NB4 (cell line): ENCODE data around the gene THBS1.

ENCODE experiments used
- DNase-seq: peaks from one replicate; pipeline ENCODE4 v3.0.0; 2010; ENCODE audit warnings: low read depth
- H3K4me3 ChIP-seq: one replicate; pipeline ENCODE4 v1.5.1; 2011; ENCODE audit warnings: mild to moderate bottlenecking, low read depth, low read length, moderate library complexity
- MYC ChIP-seq: IDR thresholded peaks from 2 replicates; pipeline ENCODE4 v1.6.1; 2011; ENCODE audit warnings: low read depth, low read length
- POLR2A ChIP-seq: IDR thresholded peaks from 2 replicates; pipeline ENCODE4 v1.6.1; 2011; ENCODE audit warnings: mild to moderate bottlenecking; ENCODE audit not compliant: insufficient read length; ENCODE audit errors: extremely low read depth
- TF ChIP-seq, protein P1 (sequence below): IDR thresholded peaks from 2 replicates; pipeline ENCODE4 v1.6.1; 2011; ENCODE audit warnings: low read depth, low read length
- TF ChIP-seq, protein P2 (sequence below): IDR thresholded peaks from one replicate; pipeline ENCODE4 v1.5.1; 2012; ENCODE audit warnings: low read depth, low read length

Gene THBS1

DNA sequence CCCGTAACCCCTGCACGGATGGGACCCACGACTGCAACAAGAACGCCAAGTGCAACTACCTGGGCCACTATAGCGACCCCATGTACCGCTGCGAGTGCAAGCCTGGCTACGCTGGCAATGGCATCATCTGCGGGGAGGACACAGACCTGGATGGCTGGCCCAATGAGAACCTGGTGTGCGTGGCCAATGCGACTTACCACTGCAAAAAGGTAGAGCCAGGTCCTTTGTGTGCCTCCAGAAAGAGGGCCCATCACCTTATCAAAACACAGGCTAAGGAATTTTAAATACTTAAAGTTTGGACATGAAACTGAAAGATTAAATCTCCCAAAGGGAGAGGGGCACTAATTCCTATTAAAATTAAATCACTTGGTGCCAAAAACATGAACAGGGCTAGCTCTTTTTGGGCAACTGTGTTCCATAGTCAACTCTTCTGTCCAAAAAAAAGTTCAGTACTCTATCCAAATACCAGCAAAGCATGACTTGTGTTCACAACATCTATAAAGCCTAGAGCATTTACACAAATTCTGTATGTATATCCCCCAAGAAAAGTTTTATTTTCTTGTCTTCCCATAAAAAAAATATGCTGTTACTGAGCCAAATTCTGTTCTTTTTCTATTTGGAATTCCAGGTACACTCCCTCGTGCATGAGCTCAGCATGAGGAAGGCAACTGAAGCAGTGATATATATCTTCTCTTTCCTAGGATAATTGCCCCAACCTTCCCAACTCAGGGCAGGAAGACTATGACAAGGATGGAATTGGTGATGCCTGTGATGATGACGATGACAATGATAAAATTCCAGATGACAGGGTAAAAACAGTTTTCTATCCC is 9.2 kb downstream of the THBS1 start:
- no peak overlapping the region for H3K4me3 ChIP-seq
- TF ChIP-seq, protein P1, sequence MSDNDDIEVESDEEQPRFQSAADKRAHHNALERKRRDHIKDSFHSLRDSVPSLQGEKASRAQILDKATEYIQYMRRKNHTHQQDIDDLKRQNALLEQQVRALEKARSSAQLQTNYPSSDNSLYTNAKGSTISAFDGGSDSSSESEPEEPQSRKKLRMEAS, result no peak
- TF ChIP-seq POLR2A, result no peak
- no peak for TF ChIP-seq MYC
- TF ChIP-seq, protein P2, sequence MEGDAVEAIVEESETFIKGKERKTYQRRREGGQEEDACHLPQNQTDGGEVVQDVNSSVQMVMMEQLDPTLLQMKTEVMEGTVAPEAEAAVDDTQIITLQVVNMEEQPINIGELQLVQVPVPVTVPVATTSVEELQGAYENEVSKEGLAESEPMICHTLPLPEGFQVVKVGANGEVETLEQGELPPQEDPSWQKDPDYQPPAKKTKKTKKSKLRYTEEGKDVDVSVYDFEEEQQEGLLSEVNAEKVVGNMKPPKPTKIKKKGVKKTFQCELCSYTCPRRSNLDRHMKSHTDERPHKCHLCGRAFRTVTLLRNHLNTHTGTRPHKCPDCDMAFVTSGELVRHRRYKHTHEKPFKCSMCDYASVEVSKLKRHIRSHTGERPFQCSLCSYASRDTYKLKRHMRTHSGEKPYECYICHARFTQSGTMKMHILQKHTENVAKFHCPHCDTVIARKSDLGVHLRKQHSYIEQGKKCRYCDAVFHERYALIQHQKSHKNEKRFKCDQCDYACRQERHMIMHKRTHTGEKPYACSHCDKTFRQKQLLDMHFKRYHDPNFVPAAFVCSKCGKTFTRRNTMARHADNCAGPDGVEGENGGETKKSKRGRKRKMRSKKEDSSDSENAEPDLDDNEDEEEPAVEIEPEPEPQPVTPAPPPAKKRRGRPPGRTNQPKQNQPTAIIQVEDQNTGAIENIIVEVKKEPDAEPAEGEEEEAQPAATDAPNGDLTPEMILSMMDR, result no peak
- DNase-seq, result no peak

DNA sequence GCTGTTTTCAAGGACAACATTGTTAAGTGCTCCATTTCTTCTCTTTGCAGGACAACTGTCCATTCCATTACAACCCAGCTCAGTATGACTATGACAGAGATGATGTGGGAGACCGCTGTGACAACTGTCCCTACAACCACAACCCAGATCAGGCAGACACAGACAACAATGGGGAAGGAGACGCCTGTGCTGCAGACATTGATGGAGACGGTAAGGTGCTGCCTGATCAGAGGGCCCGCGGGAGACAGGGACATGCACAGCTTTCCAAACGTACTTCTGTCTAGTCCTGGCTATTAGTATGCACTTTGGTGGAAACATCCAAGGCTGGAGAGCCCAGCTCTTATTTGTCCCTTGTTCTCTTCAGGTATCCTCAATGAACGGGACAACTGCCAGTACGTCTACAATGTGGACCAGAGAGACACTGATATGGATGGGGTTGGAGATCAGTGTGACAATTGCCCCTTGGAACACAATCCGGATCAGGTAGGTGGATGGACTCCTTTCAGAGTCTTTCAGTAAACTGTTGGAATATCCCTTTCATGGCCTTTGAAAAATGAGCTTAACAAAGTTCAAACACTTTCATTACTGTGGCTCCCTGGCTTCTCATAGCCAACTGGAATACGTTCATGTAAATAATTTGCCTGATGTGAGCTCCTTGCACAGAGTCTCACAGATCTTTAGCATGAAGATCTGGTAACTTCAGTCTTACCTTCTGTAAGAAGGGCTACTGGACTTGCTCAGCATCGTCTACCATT is 10.4 kb downstream of the THBS1 start:
- no peak for DNase-seq
- TF ChIP-seq, protein P1, result no peak
- TF ChIP-seq, protein P2, result no peak
- TF ChIP-seq MYC, result no peak
- TF ChIP-seq POLR2A, result no peak
- no peak overlapping the region for H3K4me3 ChIP-seq

DNA sequence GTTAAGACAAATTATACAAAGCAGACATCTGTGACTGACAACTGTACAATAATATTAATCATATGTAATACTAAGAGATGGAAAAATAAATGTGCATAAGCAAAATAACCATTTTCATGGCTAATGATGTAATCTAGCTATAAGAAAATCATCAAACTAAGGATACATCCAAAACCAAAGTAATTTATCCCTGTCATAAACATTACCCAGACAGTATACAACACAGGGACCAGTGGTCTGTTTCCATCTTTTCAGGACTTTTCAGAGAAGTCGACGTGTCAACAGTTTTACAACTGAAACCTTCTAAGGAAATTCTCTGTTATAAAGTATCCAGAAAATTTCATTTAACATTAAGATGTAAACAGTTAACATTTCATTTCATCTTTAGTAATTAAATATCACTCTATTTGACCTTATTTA is 11.0 kb downstream of the THBS1 start:
- H3K4me3 ChIP-seq, result no peak overlapping the region
- no peak for DNase-seq
- TF ChIP-seq, protein P2, result no peak
- TF ChIP-seq, protein P1, result no peak
- TF ChIP-seq POLR2A, result no peak

DNA sequence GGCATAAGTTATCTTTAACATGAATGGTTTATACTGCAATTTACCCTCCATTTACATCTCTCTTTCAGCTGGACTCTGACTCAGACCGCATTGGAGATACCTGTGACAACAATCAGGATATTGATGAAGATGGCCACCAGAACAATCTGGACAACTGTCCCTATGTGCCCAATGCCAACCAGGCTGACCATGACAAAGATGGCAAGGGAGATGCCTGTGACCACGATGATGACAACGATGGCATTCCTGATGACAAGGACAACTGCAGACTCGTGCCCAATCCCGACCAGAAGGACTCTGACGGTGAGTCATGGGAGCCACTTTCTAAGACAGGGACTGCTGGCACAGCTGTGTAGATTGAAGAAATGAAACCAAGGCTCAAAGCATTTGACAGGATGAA is 11.6 kb downstream of the THBS1 start:
- TF ChIP-seq, protein P2, result no peak
- TF ChIP-seq MYC (no peak), POLR2A (no peak)
- TF ChIP-seq, protein P1, result no peak
- no peak for DNase-seq
- H3K4me3 ChIP-seq, result no peak overlapping the region

DNA sequence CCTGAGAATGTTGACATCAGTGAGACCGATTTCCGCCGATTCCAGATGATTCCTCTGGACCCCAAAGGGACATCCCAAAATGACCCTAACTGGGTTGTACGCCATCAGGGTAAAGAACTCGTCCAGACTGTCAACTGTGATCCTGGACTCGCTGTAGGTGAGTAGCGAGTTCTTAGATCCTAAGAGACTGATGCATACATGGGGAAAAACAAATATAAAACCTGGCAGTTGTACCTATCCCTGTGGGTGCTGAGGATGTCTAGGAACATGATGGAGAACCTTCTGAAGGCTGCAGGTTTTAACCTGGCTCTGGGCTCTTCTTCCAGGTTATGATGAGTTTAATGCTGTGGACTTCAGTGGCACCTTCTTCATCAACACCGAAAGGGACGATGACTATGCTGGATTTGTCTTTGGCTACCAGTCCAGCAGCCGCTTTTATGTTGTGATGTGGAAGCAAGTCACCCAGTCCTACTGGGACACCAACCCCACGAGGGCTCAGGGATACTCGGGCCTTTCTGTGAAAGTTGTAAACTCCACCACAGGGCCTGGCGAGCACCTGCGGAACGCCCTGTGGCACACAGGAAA is 12.3 kb downstream of the THBS1 start:
- TF ChIP-seq, protein P1, result no peak
- no peak for TF ChIP-seq MYC
- TF ChIP-seq POLR2A, result no peak
- TF ChIP-seq, protein P2, result no peak
- no peak for DNase-seq
- H3K4me3 ChIP-seq, result no peak overlapping the region
